Heart right ventricle (tissue), 16 donors: ENCODE results near the gene LRRC27. TPM values are rescaled to one million over a fixed set of nuclear protein-coding genes. Genes with fewer than 3 reads are reported as not detected.

ENCODE experiments used
- ATAC-seq, 8 donors: fragments of 200-7000 bp; cut with Tn5 transposase; one replicate each; pipeline ENCODE4 v1.9.1; 2020; ENCODE audit warnings: mild to moderate bottlenecking in 8 of 8, moderate library complexity in 8 of 8, moderate number of reproducible peaks in 1 of 8
- DNase-seq, 2 donors: peaks; one replicate each; pipeline ENCODE4 v3.0.0-alpha.2; 2020
- H3K27ac ChIP-seq, 10 donors: fragments of 200-600 bp; sonication (generic) in 2 of 10; one replicate each; pipeline versions ENCODE4 v1.5.0 to v1.8.0; 2020 to 2022; ENCODE audit warnings: mild to moderate bottlenecking in 3 of 10
- H3K27me3 ChIP-seq, 7 donors: fragments of 200-600 bp; one replicate each; pipeline ENCODE4 v1.8.0; 2021 to 2022; ENCODE audit warnings: mild to moderate bottlenecking in 2 of 7
- H3K36me3 ChIP-seq, 9 donors: fragments of 200-600 bp; sonication (generic) in 1 of 9; one replicate each; pipeline versions ENCODE4 v1.5.0 to v1.8.0; 2020 to 2022; ENCODE audit warnings: mild to moderate bottlenecking in 2 of 9
- H3K4me1 ChIP-seq, 9 donors: fragments of 200-600 bp; sonication (generic) in 1 of 9; one replicate each; pipeline versions ENCODE4 v1.5.0 to v1.8.0; 2020 to 2022; ENCODE audit warnings: mild to moderate bottlenecking in 4 of 9
- H3K4me3 ChIP-seq, 10 donors: fragments of 200-600 bp; sonication (generic) in 2 of 10; one replicate each; pipeline versions ENCODE4 v1.5.0 to v1.8.0; 2020 to 2022; ENCODE audit warnings: mild to moderate bottlenecking in 7 of 10, moderate library complexity in 2 of 10
- H3K9me3 ChIP-seq, 11 donors: fragments of 200-600 bp in 10 of 11; sonication (generic) in 2 of 11; one replicate each; pipeline versions ENCODE4 v1.5.0 to v1.8.0; 2013 to 2022; ENCODE audit warnings: mild to moderate bottlenecking in 2 of 11, control low read depth in 1 of 11, moderate library complexity in 1 of 11
- WGBS, 2 donors: extraction: QIAGEN DNeasy Blood & Tissue Kit; methylation state at CpG; one replicate each; pipeline ENCODE4 v1.1.7; 2013; ENCODE audit warnings: inconsistent platforms in 1 of 2; 5-methylcytosine and 5-hydroxymethylcytosine counted together
- intact Hi-C, 10 donors: fragments of 100-400 bp; cut with DNase I; formaldehyde crosslinking; loops; one replicate each; pipeline versions ENCODE4 v1.11.1 to v1.14.2; 2022
- polyA plus RNA-seq, 2 donors: library from polyadenylated mRNA; stranded (reverse); fragments of 200-250 nt; gene quantifications; one replicate each; pipeline ENCODE4 v1.2.3, GENCODE V29; 2013
- total RNA-seq, 10 donors: library from RNA; stranded (reverse); fragmentation: NEBNext Ultra II Directional in 3 of 10; extraction: Animal tissue kit (Norgen Biotek cat#: 25700) in 3 of 10; gene quantifications; one replicate each; pipeline versions ENCODE4 v1.2.1 to v1.2.4, GENCODE V29; 2021 to 2023
- TF ChIP-seq, protein P1 (sequence below), 9 donors: fragments of 200-600 bp; sonication (generic) in 2 of 9; IDR thresholded peaks; one replicate each; pipeline versions ENCODE4 v1.5.0 to v1.8.0; 2021 to 2022; ENCODE audit warnings: antibody characterized with exemption in 9 of 9, mild to moderate bottlenecking in 5 of 9, moderate library complexity in 1 of 9
- donor health status: Arrhythmogenic right ventricular cardiomyopathy.
- donor health status: ischemic (EF 13 %, LVEDD 7.1; RV severe dilation, severe dysfunction).
- donor health status: healthy with polysubstance abuse.
- donor health status: DM: no; HTN: yes; CAD: no.
- donor health status: DM: no; HTN: no; CAD: no.
- donor health status: ischemic (EF 25% LVEDD 6.9; RV normal size, moderate dysfunction).
- donor health status: ischemic (EF 25% LVEDD 5.7; RV mildly dilated, moderate dysfunction).
- donor health status: healthy.
- donor health status: DM: yes; HTN: yes; CAD: no.
- donor health status: Ischemic cardiomyopathy.
- donor health status: ischemic (EF 35%, LVEDD 5.7; RV mildly dilated, moderate dysfunction).
- donor health status: nonischemic (EF 11% LVEDD 7.7; RV severe dilation, severe dysfunction).
- donor health status: DM: yes; HTN: yes; CAD: no.
- donor health status: PGD.
- donor health status: ischemic (EF 29% LVEDD 5.4; RV normal size, mild dysfunction).
- donor health status: nonischemic (EF 23%, LVEDD 6.1; RV moderate dilation, normal function).

LRRC27 gene
- total and polyA plus RNA-seq, 12 donors: 3.0 to 8.1 (median 4.7) TPM

DNA sequence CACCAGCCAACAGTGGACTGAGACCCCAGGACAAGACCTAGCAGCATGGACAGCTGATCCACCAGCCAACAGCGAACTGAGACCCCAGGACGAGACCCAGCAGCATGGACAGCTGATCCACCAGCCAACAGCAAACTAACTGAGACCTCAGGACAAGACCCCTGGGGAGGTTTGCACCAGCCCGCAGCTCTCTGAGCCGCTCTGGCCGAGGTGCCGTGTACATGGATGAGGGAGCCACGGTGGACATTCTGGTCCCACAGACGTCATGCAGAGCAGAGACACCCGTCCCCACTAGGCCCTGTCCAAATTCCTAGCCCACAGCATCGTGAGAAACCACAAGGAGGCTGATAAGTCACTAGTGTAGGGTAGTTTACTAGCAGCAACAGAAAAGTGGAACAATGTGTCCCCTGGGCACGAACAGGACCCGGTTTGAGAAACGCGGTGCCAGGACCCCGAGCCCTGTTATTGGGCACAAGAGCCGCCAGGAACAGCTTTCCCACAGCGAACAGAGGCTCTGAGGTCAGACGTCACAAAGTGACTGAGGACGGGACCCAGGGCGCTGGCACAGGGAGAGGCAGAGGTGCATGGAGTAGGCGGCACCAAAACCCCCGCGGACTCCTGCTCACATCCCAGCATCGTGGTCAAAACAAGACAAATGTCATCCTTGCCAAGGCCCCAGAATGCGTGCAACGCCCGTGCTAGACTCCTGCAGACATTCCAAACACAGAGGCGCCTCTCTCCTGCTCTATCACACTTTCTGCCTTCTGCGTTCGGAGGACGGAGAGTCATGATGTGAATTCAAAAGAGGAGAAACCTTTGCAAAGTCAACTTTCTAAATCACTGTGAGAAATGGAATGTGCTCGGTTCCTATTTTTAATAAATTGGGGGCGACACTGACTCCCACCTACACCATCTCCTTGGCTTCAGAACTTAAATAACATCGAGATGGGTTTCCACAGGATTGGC, 32.3 kb upstream of the LRRC27 start:
- Histone ChIP-seq H3K4me3 (no peak overlapping the region), H3K4me1 (peaks cover 0 to 9% (median 0%) of the 10 kb centered on the region in 9 donors), H3K36me3 (no peaks in the 10 kb centered on the region), H3K27ac (no peak overlapping the region), H3K27me3 (peaks cover 0 to 6% (median 0%) of the 10 kb centered on the region in 7 donors), H3K9me3 (no peaks in the 10 kb centered on the region)
- intact Hi-C loops: no loop called here
- ATAC-seq: no peak
- DNase-seq: no peak
- 89 to 90% methylated on average over 34 of the region's 34 CpGs for WGBS, 2 donors
- TF ChIP-seq, protein P1, sequence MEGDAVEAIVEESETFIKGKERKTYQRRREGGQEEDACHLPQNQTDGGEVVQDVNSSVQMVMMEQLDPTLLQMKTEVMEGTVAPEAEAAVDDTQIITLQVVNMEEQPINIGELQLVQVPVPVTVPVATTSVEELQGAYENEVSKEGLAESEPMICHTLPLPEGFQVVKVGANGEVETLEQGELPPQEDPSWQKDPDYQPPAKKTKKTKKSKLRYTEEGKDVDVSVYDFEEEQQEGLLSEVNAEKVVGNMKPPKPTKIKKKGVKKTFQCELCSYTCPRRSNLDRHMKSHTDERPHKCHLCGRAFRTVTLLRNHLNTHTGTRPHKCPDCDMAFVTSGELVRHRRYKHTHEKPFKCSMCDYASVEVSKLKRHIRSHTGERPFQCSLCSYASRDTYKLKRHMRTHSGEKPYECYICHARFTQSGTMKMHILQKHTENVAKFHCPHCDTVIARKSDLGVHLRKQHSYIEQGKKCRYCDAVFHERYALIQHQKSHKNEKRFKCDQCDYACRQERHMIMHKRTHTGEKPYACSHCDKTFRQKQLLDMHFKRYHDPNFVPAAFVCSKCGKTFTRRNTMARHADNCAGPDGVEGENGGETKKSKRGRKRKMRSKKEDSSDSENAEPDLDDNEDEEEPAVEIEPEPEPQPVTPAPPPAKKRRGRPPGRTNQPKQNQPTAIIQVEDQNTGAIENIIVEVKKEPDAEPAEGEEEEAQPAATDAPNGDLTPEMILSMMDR (IDR thresholded peaks at IDR 0.05): no peak

DNA sequence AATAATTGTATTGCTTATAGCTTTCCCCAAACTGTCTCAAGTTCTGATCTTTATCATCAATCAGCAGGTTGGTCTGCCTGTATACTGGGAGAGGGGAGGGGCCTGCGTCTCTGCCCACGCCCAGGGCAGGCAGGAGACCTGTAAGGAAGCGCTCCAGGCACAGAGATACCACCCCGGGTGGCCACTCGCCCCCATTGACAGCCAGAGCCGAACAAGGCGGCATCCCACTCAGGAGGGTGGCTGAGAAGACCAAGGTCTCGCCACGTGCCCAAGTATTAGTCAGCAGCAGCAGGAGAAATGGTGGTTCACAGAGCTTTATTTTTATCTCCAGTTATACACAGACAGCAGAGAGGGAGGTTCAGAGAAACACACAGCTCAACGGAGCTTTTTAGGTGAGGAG, 31.4 kb upstream of the LRRC27 start:
- TF ChIP-seq, protein P1 (IDR thresholded peaks at IDR 0.05): no peak
- no peak for DNase-seq
- H3K27ac ChIP-seq: no peak overlapping the region
- intact Hi-C loops: no loop called here
- H3K36me3 ChIP-seq: no peaks in the 10 kb centered on the region
- H3K4me1 ChIP-seq: peaks cover 0 to 9% (median 0%) of the 10 kb centered on the region in 9 donors
- peaks cover 0 to 4% (median 0%) of the 10 kb centered on the region in 7 donors for H3K27me3 ChIP-seq
- H3K4me3 ChIP-seq: no peak overlapping the region
- no peaks in the 10 kb centered on the region for H3K9me3 ChIP-seq
- no peak for ATAC-seq
- 70 to 76% methylated on average over 10 of the region's 10 CpGs for WGBS, 2 donors

DNA sequence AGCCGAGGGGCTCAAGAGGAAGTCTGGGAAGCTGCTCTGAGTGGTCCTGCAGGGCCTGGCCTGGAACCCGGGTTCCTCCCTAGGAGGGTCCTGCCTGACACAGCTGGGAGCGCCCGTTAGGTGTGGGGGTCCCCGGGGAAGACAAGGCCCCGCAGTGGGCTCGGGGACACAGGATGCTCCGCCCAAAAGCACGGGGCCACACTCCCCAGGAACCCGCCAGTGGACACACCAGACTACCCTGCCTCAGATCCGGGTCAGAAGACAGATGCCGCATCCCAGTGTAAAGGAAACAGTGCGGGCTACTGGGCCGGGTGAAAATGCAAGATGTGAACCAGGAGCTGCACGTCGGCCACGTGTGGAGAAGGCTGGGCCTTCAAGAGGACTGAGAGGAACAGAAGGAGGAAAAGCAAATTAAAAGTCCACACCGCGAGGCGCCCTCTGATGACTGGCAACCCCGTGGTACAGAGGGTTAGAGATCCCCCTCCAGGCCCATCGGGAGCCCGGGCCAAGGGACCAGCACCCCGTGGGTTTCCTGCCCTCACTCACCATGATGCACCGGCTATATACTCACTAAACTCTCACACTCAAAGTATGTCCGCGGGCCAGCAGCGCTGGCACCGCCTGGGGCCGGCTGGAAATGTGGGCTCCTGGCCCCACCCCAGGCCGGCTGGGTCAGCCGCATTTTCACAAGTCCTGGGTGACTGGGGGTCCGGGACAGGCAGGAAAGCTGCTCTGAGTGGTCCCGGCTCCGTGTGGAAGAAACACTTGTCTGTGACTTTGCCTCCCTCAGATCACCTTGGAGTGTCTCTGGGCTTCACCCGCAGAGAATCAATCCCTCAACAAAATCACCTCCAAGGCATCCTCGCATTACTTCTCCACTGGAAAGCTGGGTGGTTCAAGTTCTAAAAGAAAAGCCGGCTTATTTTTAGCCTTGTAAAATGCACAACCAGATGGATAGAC, 30.3 kb upstream of the LRRC27 start:
- no peaks in the 10 kb centered on the region for H3K36me3 ChIP-seq

More for the DNA sequence above, 30.3 kb upstream of the LRRC27 start:
- no peak overlapping the region for H3K27ac ChIP-seq
- H3K9me3 ChIP-seq: no peaks in the 10 kb centered on the region
- 86 to 90% methylated on average over 38 of the region's 38 CpGs for WGBS, 2 donors
- peaks cover 0 to 7% (median 0%) of the 10 kb centered on the region in 7 donors for H3K27me3 ChIP-seq
- DNase-seq: no peak
- H3K4me1 ChIP-seq: peaks cover under 1 to 12% (median 3%) of the 10 kb centered on the region in 9 donors
- TF ChIP-seq, protein P1 (IDR thresholded peaks at IDR 0.05): no peak
- ATAC-seq: no peak
- intact Hi-C loops: no loop called here
- no peak overlapping the region for H3K4me3 ChIP-seq
